ENCODE measurements around the gene ASTL. TPM values are rescaled to one million over a fixed set of nuclear protein-coding genes. Genes with fewer than 3 reads are reported as not detected.

The ASTL gene
- total RNA-seq, 1 donor from 2014 or later, result not detected

DNA sequence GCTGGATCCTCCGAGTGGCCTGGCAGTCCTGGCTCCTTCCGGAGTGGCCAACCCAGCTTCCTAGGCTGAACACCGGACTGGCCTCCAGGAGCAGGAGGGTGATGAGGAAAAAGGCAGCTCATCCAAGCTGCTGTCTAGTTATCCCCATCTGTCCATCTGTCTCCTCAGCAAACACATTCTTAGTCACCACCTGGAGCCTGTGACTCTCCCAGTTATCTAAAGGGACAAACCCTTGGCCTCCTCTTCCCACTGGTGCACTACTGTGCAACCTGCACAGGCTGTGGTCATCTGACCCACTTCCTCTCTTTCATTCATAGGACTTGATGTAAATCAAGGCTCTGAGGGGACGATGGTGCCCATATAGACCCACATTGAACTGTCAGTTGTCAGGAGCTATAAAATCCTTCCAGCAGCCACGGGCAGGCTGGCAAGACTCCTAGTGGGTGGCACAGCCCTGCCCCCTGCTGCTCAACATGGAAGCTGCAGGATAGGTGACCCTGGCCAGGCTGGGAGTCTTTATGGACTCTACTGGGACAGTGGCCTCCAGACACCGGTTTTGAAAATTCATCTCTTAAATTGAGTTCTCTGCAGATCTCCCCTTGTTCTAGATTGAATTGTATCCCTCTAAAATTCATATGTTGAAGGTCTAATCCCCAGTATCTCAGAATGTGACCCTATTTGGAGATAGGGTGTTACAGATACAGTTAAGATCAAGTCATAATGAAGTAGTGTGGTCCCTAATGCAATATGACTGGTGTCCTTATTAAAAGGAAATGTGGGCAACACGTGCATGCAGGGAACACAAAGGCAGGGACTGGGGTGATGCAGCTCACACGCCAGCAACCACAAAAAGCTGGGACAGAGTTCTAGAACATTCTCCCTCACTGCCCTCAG is 36.2 kb upstream of the ASTL start:
- no peak overlapping the region for H3K27ac Mint-ChIP-seq
- H3K9me3 Mint-ChIP-seq, result no peaks in the 10 kb centered on the region
- no peak overlapping the region for H3K4me3 Mint-ChIP-seq

GRCh38 chr2:96171831-96172230 is 33.5 kb upstream of the ASTL start:
- Mint-ChIP-seq H3K4me1 (ENCODE audit: unreplicated experiment) (peaks cover 4% of the 10 kb centered on the region), H3K27ac (no peak overlapping the region), H3K27me3 (no peaks in the 10 kb centered on the region), H3K9me3 (no peaks in the 10 kb centered on the region), H3K36me3 (no peaks in the 10 kb centered on the region), H3K4me3 (no peak overlapping the region)
- DNase-seq (ENCODE audit: extremely low spot score, unreplicated experiment), result no peak
- TF ChIP-seq CTCF (conservative IDR thresholded peaks at IDR 0.05), result no peak

More for the DNA sequence above, 36.2 kb upstream of the ASTL start:
- no peak for DNase-seq (ENCODE audit: extremely low spot score, unreplicated experiment)
- H3K27me3 Mint-ChIP-seq, result no peaks in the 10 kb centered on the region
- H3K36me3 Mint-ChIP-seq, result no peaks in the 10 kb centered on the region
- H3K4me1 Mint-ChIP-seq (ENCODE audit: unreplicated experiment), result peaks cover 4% of the 10 kb centered on the region
- peak; percentile 93 for TF ChIP-seq CTCF (conservative IDR thresholded peaks at IDR 0.05)

DNA sequence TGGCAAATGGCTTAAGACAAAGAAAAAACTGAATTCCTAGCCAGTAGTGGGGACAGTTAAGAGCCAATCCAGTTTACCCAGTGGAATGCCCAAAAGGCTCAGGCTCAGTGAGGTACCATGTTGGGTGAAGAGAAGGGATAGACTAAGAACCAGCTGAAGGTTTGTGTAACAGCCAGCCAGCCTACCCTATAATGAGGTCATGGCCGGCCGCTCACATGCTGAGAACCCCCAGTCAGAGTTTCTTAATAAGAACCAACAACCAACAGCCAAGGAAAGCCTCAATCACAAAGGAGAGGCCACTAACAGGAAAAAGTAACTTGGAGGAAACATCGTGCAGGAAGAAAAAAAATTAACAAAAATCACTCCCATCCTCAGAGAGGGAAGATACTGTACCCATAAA is 32.3 kb upstream of the ASTL start:
- DNase-seq (ENCODE audit: extremely low spot score, unreplicated experiment), result no peak
- H3K4me1 Mint-ChIP-seq (ENCODE audit: unreplicated experiment), result peaks cover 4% of the 10 kb centered on the region
- no peaks in the 10 kb centered on the region for H3K36me3 Mint-ChIP-seq
- H3K27ac Mint-ChIP-seq, result no peak overlapping the region
- TF ChIP-seq CTCF (conservative IDR thresholded peaks at IDR 0.05), result no peak
- no peak overlapping the region for H3K4me3 Mint-ChIP-seq
- no peaks in the 10 kb centered on the region for H3K9me3 Mint-ChIP-seq
- H3K27me3 Mint-ChIP-seq, result no peaks in the 10 kb centered on the region

DNA sequence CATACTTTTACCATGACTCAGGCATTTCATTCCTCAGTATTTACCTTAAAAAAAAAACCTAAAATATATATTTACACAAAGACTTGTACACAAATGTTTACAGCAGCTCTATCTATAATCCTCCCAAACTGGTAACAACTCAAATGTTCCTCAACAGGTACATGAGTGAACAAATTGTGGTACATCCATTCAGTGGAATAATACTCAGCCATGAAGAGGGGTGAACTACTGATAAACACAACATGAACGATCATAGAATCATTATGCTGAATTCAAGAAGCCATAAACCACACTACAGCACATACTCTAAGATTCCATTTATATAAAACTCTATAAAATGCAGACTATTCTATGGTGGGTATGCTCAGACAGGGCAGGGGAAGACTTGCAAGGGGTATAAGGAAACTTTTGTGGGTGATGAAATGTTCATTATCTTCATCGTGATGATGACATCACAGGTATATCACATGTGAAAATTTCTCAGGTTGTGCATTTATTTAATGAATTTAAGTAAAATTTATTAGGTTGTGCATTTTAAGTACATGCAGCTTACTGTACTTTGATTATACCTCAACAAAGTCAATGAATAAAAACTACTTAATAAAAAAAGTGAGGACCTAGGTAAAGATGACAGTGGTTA is 31.7 kb upstream of the ASTL start:
- Mint-ChIP-seq H3K4me1 (ENCODE audit: unreplicated experiment) (peaks cover 4% of the 10 kb centered on the region), H3K9me3 (no peaks in the 10 kb centered on the region), H3K36me3 (no peaks in the 10 kb centered on the region), H3K4me3 (no peak overlapping the region), H3K27me3 (no peaks in the 10 kb centered on the region), H3K27ac (no peak overlapping the region)
- no peak for DNase-seq (ENCODE audit: extremely low spot score, unreplicated experiment)
- TF ChIP-seq CTCF (conservative IDR thresholded peaks at IDR 0.05), result no peak

DNA sequence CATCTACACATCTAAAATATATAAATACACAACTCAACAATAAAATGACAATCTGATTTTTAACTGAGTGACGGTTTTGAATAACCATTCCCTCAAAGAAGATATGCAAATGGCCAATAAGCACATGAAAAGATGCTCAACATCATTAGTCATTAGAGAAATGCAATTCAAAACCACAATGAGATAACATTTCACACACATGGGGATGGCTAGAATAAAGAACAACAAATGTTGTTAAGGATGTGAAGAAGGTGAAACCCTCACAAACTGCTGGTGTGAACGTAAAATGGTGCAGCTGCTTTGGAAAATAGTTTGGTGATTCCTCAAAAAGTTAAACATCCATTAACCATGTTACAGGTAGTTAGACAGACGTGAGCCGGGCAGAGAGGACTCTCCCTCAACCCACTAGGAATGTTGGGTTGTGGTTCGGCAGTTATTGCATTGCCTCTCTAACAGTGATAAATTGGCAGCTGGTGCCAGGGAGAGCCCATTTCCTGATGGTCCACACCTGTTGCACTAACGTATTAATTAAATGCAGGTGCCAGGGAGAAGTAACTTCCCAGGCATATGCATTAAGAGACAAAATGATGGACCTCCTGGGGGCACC is 29.2 kb upstream of the ASTL start:
- peaks cover 4% of the 10 kb centered on the region for H3K4me1 Mint-ChIP-seq (ENCODE audit: unreplicated experiment)
- TF ChIP-seq CTCF (conservative IDR thresholded peaks at IDR 0.05), result no peak

More for the DNA sequence above, 29.2 kb upstream of the ASTL start:
- Mint-ChIP-seq H3K9me3 (no peaks in the 10 kb centered on the region), H3K27me3 (no peaks in the 10 kb centered on the region), H3K27ac (no peak overlapping the region), H3K36me3 (no peaks in the 10 kb centered on the region), H3K4me3 (no peak overlapping the region)
- DNase-seq (ENCODE audit: extremely low spot score, unreplicated experiment), result no peak
